Left hindlimb (tissue), 1 donor: ENCODE measurements around the gene ATP8A1.
"Not testable (repeated sequence)": the region's sequence is repeated elsewhere in the genome, so short reads cannot be mapped to it uniquely, and the experiment has no call there.

Source experiments
- DNase-seq: peaks from one replicate; pipeline ENCODE4 v3.0.0-alpha.2; 2018

ATP8A1 gene

GRCh38 chr4:42656944-42657792 lies at the start of gene ATP8A1:
Gene ATP8A1, minus strand, starts transcription at chr4:42657105. Its CDS starts 232 bp downstream, at chr4:42656873.
- DNase-seq, result peak; percentile 94

- DNase-seq, result no peak
Observed at GRCh38 chr4:42706086-42706485, 49.2 kb upstream of the ATP8A1 start.

GRCh38 chr4:42703813-42704212 lies 46.9 kb upstream of the ATP8A1 start:
- DNase-seq, result no peak

GRCh38 chr4:42702895-42703294 lies 46.0 kb upstream of the ATP8A1 start:
- DNase-seq, result no peak

GRCh38 chr4:42701780-42702179 lies 44.9 kb upstream of the ATP8A1 start:
- DNase-seq, result not testable (repeated sequence)

- no peak for DNase-seq
Observed at GRCh38 chr4:42690537-42690936, 33.6 kb upstream of the ATP8A1 start.

GRCh38 chr4:42683393-42683792 lies 26.5 kb upstream of the ATP8A1 start:
- DNase-seq, result no peak

GRCh38 chr4:42678512-42678911 lies 21.6 kb upstream of the ATP8A1 start:
- no peak for DNase-seq

GRCh38 chr4:42676066-42676951 lies 19.4 kb upstream of the ATP8A1 start:
- no peak for DNase-seq

GRCh38 chr4:42673082-42673425 lies 16.1 kb upstream of the ATP8A1 start:
- DNase-seq, result no peak

GRCh38 chr4:42672359-42673081 lies 15.6 kb upstream of the ATP8A1 start:
- no peak for DNase-seq

GRCh38 chr4:42671431-42672194 lies 14.7 kb upstream of the ATP8A1 start:
- no peak for DNase-seq

GRCh38 chr4:42658261-42658660 lies 1.4 kb upstream of the ATP8A1 start:
- DNase-seq, result no peak

- no peak for DNase-seq
Observed at GRCh38 chr4:42656679-42656943, 294 bp downstream of the ATP8A1 start.

- peak; percentile 51 for DNase-seq
Observed at GRCh38 chr4:42655921-42656678, 805 bp downstream of the ATP8A1 start.

GRCh38 chr4:42655269-42655637 lies 1.7 kb downstream of the ATP8A1 start:
- DNase-seq, result no peak

- no peak for DNase-seq
Observed at GRCh38 chr4:42654631-42655268, 2.2 kb downstream of the ATP8A1 start.

- DNase-seq, result no peak
Observed at GRCh38 chr4:42653626-42654560, 3.0 kb downstream of the ATP8A1 start.

- not testable (repeated sequence) for DNase-seq
Observed at GRCh38 chr4:42652529-42653231, 4.2 kb downstream of the ATP8A1 start.

GRCh38 chr4:42649870-42650269 lies 7.0 kb downstream of the ATP8A1 start:
- no peak for DNase-seq
